NCI-H510A treated with DMSO at 0.1 percent for 48 hours (cell line): ENCODE measurements around the gene ABCD1.
"Not testable (repeated sequence)": the region's sequence is repeated elsewhere in the genome, so short reads cannot be mapped to it uniquely, and the experiment has no call there.

ENCODE experiments used
- DNase-seq: peaks from one replicate; lab custom pipeline; 2025; lab: John Stamatoyannopoulos, UW

The ABCD1 gene

GRCh38 chrX:153724252-153725038, at the start of gene ABCD1, which contains the start of gene BCAP31:
Gene ABCD1 (plus strand): TSS chrX:153724856. CDS start chrX:153725267, 411 bp downstream.
Gene BCAP31 (minus strand): TSS chrX:153724387. CDS start chrX:153723244, 1,143 bp downstream.
- peak; percentile 88 for DNase-seq

GRCh38 chrX:153681175-153681574, 43.5 kb upstream of the ABCD1 start:
- no peak for DNase-seq

- DNase-seq, result not testable (repeated sequence)
Observed at GRCh38 chrX:153683486-153683885, 41.2 kb upstream of the ABCD1 start.

DNA sequence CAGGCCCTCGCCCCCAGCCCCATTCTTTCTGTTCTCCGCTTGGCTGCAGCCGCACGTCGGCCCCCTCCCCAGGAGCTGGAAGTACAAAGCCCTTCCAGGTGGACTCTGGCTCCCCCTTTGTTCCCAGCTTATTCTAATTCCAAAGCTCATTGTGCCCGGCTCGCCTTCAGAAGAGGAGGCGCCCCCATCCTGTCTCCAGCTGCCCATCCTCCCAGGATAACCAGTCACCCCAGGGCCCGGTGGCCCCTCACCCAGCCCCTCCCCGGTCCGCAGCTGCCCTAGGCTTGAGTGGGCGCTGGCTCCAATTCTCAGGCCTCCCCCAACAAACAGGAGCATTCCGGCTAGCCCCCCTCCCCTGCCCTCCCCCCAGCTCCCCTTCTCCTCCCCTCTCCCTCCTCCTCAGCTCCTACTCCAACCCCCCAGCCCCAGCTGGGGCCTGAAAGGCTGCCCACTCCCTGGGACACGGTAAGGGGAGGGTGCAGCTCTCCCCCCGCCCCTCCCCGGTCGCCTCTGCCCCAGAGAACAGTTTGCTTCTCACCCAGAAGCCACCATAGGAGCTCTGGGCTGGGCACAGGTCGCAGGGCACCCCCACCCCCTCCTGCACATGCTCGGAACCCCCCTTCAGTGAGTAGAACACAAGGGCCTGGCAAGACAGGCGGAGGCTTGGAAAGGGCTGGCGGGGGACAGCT, 40.0 kb upstream of the ABCD1 start:
- DNase-seq, result no peak

- no peak for DNase-seq
Observed at GRCh38 chrX:153685156-153685536, 39.5 kb upstream of the ABCD1 start.

GRCh38 chrX:153685751-153686696, 38.6 kb upstream of the ABCD1 start:
- no peak for DNase-seq

DNA sequence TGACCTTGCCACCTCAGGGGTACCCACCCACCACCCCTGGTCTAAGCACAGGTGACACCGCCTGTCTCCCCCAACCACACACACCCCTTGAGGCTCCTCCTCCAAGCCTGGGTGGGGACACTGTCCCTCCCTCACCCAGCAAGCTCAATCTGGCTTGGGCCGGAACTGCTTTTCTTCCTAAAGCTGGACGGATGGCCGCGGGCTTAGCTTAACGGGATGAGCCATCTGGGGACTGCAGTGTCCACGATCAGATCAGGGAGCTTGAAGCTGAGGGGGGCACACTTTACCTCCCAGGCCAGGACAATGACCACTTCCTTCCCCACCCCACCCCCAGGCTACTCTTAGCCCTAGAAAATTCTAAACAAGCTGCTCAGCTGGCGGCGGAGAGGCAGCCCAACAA, 37.9 kb upstream of the ABCD1 start:
- no peak for DNase-seq

DNA sequence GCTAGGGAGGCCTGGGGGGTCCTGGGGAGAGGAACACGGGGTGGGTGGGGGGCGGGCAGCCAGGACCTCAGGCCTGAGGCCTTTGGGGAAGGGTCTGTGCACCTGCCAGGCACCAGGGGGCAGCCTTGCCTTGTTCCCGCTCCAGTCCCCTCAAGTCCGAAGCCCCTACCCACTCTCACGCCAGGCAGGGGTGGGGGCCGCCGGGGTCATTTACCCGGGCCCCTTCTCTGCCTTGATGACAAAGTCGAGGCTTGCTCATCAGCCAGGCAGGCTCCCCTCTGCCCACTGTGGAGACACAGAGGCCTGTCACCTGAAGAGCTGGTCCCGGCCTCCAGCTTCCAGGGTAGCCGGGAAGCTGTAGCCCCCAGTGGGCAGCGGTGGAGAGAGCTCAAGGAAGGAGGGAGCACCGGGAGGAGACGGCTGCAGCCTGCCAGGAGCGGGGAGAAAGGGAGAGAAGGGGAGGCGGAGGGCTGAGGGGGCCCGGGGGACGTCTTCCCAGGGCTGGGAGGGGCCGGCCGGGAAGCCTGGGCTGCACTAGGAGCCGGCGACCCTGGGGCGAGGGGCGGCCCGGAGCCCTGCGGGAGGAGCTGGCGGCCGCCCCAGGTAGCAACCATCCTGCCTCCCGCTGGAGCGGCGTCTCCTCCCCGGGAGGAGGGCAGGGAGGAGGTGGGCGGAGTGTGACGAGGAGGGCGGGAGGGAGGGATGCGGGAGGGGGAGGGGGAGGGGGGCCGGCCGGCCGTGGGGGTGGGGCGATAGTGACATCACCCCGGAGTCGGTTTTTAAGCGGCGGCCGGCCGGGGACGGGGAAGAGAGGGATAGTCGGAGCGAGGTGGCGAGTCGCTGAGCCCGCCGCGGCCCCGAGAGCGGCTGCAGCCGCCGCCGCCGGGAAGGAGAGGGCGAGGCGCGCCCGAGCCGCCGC, 37.3 kb upstream of the ABCD1 start, which contains the start of gene SLC6A8:
Gene SLC6A8, plus strand, starts transcription at position 806 of the 919 bp plus-strand sequence. CDS start 649 bp downstream, outside the sequence.
- DNase-seq, result peak; percentile 17

DNA sequence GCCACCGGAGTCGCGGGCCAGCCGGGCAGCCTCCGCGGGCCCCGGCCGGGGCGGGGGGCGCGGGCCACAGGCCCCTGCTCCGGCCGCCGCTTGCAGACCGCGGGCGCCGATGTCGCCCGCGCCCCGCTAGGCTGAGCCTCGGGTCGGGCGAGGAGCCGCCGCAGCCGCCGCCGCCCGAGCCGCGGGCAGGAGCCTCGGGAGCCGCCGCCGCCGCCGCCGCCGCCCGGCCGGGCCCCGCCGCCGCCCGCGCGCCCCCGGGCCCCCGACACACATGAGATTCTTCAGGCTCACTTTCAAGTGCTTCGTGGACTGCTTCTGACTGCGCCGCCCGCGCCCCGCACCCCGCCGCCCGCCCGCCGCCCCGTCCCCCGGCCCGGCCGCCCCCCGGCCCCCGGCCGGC, 36.6 kb upstream of the ABCD1 start:
- no peak for DNase-seq

- DNase-seq, result no peak
Observed at GRCh38 chrX:153688506-153688905, 36.1 kb upstream of the ABCD1 start.

GRCh38 chrX:153688911-153689590, 35.6 kb upstream of the ABCD1 start:
- no peak for DNase-seq

DNA sequence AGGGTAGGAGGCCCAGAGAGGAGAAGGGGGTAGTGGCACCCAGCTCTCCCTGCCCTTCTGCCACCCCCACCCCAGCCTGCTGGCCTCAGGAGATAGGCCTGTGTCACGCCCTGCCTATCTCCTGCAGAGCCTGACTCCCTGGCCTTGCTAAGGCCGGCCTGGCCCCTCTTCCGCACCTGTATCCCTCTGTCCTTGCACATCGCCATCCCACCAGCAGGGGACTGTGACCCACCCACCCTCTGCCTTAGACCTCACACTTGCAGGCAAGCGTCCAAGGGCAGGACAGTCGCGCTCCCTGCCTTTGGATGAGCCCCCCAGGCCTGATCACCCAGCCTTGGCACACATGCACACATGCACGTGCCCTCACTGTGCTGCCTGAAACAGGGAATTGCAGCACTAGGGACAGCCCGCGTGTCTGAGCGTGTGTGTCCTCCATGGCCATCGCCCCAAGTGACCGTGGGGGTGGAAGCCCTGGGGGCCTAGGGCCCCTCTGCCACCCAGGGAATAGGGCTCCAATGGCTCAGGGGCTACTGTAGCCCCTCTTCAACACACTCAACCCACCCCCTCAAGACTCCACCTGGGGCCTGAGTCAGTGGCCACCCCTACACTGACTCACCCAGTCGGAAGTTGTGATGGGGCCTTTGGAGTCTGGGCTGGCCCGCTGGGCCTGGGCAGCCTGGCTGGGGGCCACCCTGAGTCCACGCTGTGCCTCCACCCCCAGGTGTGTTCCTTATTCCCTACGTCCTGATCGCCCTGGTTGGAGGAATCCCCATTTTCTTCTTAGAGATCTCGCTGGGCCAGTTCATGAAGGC, 34.8 kb upstream of the ABCD1 start:
- DNase-seq, result no peak

DNA sequence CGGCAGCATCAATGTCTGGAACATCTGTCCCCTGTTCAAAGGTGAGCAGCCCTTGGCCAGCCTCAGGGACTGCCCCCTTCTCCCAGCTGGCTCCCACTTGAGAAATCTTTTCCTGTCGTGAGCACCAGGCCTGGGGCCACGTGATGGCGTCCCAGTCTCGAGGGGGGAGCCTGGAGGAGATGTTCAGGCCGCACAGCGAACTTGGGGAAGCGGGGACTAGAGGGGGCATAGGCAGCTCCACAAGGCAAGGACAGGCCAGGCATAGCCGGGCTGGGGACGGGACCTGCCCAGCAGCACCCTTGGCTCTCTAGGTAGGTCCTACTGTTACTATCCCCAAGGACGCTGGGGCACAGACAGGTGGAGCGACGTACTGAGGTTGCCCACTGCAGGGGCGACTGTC, 34.2 kb upstream of the ABCD1 start:
- DNase-seq, result no peak

- not testable (repeated sequence) for DNase-seq
Observed at GRCh38 chrX:153691032-153691827, 33.4 kb upstream of the ABCD1 start.

DNA sequence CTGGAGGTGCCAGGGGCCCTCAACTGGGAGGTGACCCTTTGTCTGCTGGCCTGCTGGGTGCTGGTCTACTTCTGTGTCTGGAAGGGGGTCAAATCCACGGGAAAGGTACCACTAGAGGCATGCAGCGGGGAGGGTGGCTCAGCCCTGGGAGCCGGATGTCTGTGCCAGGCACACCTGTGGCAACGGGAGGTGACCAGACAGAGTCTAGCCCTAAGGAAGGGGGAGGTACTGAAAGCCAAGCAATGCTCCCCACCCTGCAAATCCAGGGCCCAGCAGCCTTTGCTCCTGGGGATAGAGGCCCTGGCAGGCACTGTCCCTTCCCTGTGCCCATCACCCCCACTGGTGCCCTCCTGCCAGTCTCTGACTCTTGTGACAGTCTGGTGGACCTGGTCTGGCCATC, 32.7 kb upstream of the ABCD1 start:
- DNase-seq, result no peak

- DNase-seq, result no peak
Observed at GRCh38 chrX:153692611-153693156, 32.0 kb upstream of the ABCD1 start.

DNA sequence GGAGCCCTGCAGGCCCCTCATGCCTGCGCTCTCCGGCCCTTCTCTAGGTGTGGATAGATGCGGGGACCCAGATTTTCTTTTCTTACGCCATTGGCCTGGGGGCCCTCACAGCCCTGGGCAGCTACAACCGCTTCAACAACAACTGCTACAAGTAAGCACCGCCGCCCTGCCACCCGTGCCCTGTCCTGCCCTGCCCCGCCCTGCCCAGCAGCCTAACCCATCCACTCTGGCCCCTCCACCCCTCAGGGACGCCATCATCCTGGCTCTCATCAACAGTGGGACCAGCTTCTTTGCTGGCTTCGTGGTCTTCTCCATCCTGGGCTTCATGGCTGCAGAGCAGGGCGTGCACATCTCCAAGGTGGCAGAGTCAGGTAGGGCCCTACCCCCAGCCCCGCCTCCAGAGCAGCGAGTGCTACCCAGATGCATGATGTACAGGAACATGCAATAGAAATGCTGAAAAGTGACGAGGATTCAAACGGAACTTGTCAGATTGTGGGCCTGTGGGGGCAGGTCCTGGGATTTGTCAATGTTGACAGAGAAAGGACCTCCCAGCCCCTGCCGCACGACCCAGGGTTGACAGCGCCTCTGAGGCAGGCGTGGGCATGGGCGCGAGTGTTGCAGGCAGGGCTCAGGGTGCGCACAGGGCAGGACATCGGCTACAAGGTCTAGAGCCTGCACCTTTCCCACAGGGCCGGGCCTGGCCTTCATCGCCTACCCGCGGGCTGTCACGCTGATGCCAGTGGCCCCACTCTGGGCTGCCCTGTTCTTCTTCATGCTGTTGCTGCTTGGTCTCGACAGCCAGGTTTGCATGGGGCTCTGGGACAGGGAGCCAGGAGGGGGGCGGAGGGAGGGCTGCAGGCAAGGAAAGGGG, 31.2 kb upstream of the ABCD1 start:
- no peak for DNase-seq
